ENCODE results near the gene PHF10. TPM values are rescaled to one million over a fixed set of nuclear protein-coding genes. Genes with fewer than 3 reads are reported as not detected.

Gene PHF10
- total RNA-seq, 4 donors from 2014 or later, result 48.6 to 89.5 (median 53.0) TPM

- TF ChIP-seq CTCF (IDR thresholded peaks at IDR 0.05; ENCODE audit: low read depth), result no peak
These were observed 60.8 kb downstream of the PHF10 start for GRCh38 chr6:169663468-169663867.

DNA sequence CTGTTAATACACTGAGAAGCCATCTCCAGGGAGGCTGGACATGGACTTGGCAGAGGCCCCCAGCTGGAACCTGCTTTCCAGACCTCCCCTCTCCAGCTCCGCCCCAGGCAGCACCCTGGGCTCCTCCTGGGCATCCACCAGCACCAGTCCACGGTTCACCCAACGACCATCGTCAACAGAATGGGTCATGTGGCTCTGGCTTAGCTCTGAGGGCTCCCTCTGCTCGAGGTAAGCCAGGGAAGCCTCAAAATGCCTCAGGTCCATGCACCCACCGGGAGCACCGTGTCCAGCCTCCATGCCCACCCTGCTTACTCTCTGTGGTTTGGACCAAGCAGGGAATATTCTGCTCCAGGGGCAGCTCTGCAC lies 62.9 kb downstream of the PHF10 start:
- no peak for TF ChIP-seq CTCF (IDR thresholded peaks at IDR 0.05; ENCODE audit: low read depth)

DNA sequence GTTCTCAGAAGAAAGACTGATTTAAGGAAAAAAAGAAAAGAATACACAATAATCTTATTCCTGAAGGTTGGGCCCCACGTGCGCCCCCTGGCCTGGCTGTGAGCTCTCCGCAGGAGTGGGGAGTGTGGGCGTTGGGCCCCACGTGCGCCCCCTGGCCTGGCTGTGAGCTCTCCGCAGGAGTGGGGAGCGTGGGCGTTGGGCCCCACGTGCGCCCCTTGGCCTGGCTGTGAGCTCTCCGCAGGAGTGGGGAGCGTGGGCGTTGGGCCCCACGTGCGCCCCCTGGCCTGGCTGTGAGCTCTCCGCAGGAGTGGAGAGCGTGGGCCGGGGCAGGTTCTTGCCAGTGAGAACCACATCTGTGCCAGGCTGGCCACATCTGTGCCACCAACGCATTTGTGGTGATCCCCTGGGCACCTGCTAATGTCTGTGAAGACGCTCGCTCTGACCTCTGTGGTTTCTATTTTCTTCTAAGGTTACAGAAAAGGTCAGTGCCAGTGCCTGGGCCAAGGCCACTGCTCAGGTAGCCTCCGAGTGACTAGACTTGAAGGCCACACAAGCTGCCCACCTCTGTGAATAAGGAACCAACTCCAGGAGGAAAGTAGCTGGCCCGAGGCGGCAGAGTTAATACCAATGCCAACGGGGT lies 63.4 kb downstream of the PHF10 start:
- no peak for TF ChIP-seq CTCF (IDR thresholded peaks at IDR 0.05; ENCODE audit: low read depth)

DNA sequence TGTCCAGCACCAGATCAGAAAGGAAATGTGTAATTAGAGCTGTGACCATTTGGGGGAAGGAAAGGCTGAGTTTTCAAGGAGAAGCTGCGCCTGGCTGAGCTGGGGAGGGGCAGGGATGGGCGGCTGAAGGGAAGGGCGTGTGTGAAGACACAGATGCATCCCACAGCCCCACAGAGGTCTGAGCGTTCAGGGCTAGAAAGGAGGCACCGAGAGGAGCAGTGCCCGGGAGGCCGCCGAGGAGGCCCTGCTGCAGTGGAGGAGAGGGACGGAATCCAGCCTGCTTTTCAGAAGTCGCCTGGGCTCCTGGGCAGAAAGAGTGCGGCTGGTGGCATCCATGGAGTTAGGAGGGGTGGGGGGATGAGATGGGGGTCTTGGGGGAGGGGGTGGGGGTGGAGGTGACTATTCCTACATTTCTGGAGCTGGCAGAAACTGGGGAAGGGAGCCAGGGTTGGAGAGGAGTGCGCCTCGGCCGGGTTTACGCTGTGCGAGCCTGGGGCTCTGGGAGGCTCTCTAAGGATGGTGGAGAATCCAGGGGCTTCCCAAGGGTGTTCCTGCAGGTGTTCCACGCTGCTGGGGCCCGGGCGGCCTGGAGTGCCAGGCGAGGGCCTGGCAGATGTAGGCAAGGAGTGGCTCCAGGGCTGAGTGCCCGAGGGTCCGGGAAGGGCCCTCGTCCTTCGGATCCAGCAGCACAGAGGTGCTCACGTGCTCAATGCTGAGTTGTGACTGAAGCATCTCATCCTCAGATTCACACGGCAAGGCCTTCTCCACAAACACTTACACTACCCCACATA lies 64.3 kb downstream of the PHF10 start:
- no peak for TF ChIP-seq CTCF (IDR thresholded peaks at IDR 0.05; ENCODE audit: low read depth)

DNA sequence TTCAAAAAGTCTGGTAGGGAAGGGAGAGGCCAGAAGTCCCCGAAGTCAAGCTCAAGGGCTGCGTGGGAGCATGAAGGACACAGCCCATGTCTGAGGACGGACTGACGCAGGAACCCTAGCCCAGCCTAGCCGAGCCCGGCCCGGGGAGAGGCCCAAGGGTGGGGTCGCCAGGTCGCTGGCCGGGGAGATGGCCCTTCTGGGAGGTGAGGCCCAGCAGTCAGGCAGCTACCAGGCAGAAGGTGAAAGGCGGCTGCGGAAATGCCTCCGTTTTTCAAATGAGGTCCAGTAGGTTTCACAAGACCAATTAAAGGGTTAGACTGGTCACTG lies 67.1 kb downstream of the PHF10 start:
- TF ChIP-seq CTCF (IDR thresholded peaks at IDR 0.05; ENCODE audit: low read depth), result no peak

DNA sequence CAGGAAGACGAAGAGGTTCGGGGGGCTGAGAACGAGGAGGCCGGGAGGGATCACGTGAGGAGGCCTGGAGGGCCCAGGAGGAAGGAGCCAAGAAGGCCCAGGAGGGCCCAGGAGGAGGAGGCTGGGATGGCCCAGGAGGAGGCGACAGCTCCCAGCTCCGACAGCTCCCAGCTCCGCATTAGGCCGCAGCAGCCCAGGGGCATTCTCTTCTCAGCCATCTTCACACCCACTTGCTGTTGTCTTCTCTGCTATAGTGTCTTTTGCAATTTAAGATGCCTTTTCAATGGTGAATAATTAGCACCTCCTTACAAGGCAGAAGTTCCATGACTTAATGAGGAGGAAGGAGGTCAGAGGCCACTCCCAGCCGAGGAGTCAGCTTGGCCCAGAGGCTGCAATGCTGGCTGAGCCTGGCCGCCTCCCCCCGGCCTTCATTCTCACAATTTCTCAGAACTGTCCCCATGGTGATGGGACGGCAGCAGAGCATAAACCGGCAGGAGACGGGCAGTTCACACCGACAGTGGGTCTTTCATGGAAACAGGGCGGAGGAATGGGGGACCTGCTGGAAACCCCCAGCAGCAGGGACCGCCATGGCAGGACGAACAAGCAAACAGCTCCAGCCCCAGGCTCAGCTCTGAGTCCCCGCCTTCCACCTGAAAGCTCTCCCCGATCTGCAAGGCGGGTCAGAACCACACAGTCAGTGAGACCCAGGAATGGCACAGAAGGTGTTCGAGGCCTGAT lies 67.6 kb downstream of the PHF10 start:
- TF ChIP-seq CTCF (IDR thresholded peaks at IDR 0.05; ENCODE audit: low read depth), result no peak
